Smooth muscle cell (in vitro differentiated cells): Measurements from ENCODE around the gene ZC3HAV1. TPM values are rescaled to one million over a fixed set of nuclear protein-coding genes. Genes with fewer than 3 reads are reported as not detected.
A peak's percentile ranks its signal among the peaks of the same experiment; 100 is the strongest.

Source experiments
- DNase-seq: peaks from one replicate; lab custom pipeline; 2025; ENCODE audit not compliant: unreplicated experiment; lab: John Stamatoyannopoulos, UW
- H2AFZ ChIP-seq: fragments of 200-600 bp; sonication (generic); 2 replicates; pipeline ENCODE4 v1.6.0; 2016; ENCODE audit warnings: antibody characterized with exemption, low read depth, mild to moderate bottlenecking
- H3F3A ChIP-seq: fragments of 200-600 bp; sonication (generic); 2 replicates; pipeline ENCODE4 v1.6.0; 2017; ENCODE audit warnings: antibody characterized with exemption, low read depth
- H3K27ac ChIP-seq: fragments of 200-600 bp; sonication (generic); 2 replicates; pipeline ENCODE4 v1.5.1; 2016; ENCODE audit warnings: low read depth, mild to moderate bottlenecking
- H3K27me3 ChIP-seq: fragments of 200-600 bp; sonication (generic); 2 replicates; pipeline ENCODE4 v1.6.1; 2016; ENCODE audit warnings: low read depth, mild to moderate bottlenecking
- H3K36me3 ChIP-seq: fragments of 200-600 bp; sonication (generic); 2 replicates; pipeline ENCODE4 v1.5.1; 2016; ENCODE audit warnings: low read depth
- H3K4me1 ChIP-seq: fragments of 200-600 bp; sonication (generic); 2 replicates; pipeline ENCODE4 v1.5.1; 2016; ENCODE audit warnings: low read depth
- H3K4me2 ChIP-seq: fragments of 200-600 bp; sonication (generic); 2 replicates; pipeline ENCODE4 v1.6.0; 2016; ENCODE audit warnings: mild to moderate bottlenecking
- H3K4me3 ChIP-seq: fragments of 200-600 bp; sonication (generic); 2 replicates; pipeline ENCODE4 v1.5.1; 2016; ENCODE audit warnings: mild to moderate bottlenecking
- H3K79me2 ChIP-seq: fragments of 200-600 bp; sonication (generic); 2 replicates; pipeline ENCODE4 v1.6.0; 2016; ENCODE audit warnings: low read depth, mild to moderate bottlenecking
- H3K9ac ChIP-seq: fragments of 200-600 bp; sonication (generic); 2 replicates; pipeline ENCODE4 v1.6.0; 2016; ENCODE audit warnings: low read depth
- H3K9me3 ChIP-seq: fragments of 200-600 bp; sonication (generic); replicated peaks from 2 replicates; pipeline ENCODE4 v1.5.1; 2016; ENCODE audit warnings: low read depth
- H4K20me1 ChIP-seq: fragments of 200-600 bp; sonication (generic); 2 replicates; pipeline ENCODE4 v1.6.0; 2016; ENCODE audit warnings: low read depth
- WGBS: methylation state at CpG from one replicate; pipeline ENCODE4 v1.1.7; 2016; ENCODE audit warnings: low lambda C conversion rate; 5-methylcytosine and 5-hydroxymethylcytosine counted together
- polyA plus RNA-seq: library from polyadenylated mRNA; unstranded; fragments of >200 nt; fragmentation: Nextera tagmentation; extraction: Ambion mirVana; gene quantifications from 2 replicates; pipeline ENCODE4 v1.2.1, GENCODE V29; 2016
- total RNA-seq: library from RNA; depleted of rRNA; stranded (reverse); fragments of >200 nt; gene quantifications from 2 replicates; pipeline ENCODE4 v1.2.3, GENCODE V29; 2014
- TF ChIP-seq, protein P1 (sequence below): fragments of 200-600 bp; sonication (generic); IDR thresholded peaks from 2 replicates; pipeline ENCODE4 v1.5.1; 2017; ENCODE audit warnings: borderline replicate concordance, mild to moderate bottlenecking, antibody characterized with exemption; ENCODE audit not compliant: insufficient read depth, poor library complexity, severe bottlenecking

The ZC3HAV1 gene
- total and polyA plus RNA-seq, 2 experiments from 2014 or later = 4.7 to 12.1 TPM

DNA sequence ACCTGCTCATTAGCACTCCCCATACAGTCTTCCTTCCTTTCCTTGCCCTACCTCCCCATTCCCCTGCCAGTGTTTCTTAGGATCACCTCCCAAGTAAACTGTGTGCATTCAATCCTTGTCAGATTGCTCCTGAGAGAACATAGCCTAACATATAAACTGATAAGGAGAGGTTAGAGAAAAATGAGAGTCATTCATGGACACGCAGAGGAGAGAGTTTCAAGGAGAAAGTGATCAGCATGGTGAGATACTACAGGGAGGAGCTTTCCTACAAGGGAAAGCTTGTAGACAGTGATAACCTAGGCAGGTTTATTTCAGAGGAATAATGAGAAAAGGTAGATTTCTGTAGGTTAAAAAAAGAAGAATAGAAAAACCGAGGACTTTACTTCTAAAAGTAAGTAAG lies 70.8 kb downstream of the ZC3HAV1 start:
- Histone ChIP-seq H3K4me1 (peaks cover 5% of the 10 kb centered on the region), H3K79me2 (peaks cover 21% of the 10 kb centered on the region), H2AFZ (no peak overlapping the region), H3K4me2 (no peak overlapping the region), H3K36me3 (no peaks in the 10 kb centered on the region), H3F3A (no peaks in the 10 kb centered on the region), H3K9ac (no peak overlapping the region), H4K20me1 (peaks cover 13% of the 10 kb centered on the region), H3K4me3 (no peak overlapping the region), H3K27ac (no peak overlapping the region), H3K9me3 (no peaks in the 10 kb centered on the region), H3K27me3 (no peaks in the 10 kb centered on the region)
- 98% methylated on average over 2 of the region's 2 CpGs for WGBS
- DNase-seq = no peak
- TF ChIP-seq, protein P1, sequence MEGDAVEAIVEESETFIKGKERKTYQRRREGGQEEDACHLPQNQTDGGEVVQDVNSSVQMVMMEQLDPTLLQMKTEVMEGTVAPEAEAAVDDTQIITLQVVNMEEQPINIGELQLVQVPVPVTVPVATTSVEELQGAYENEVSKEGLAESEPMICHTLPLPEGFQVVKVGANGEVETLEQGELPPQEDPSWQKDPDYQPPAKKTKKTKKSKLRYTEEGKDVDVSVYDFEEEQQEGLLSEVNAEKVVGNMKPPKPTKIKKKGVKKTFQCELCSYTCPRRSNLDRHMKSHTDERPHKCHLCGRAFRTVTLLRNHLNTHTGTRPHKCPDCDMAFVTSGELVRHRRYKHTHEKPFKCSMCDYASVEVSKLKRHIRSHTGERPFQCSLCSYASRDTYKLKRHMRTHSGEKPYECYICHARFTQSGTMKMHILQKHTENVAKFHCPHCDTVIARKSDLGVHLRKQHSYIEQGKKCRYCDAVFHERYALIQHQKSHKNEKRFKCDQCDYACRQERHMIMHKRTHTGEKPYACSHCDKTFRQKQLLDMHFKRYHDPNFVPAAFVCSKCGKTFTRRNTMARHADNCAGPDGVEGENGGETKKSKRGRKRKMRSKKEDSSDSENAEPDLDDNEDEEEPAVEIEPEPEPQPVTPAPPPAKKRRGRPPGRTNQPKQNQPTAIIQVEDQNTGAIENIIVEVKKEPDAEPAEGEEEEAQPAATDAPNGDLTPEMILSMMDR = no peak

DNA sequence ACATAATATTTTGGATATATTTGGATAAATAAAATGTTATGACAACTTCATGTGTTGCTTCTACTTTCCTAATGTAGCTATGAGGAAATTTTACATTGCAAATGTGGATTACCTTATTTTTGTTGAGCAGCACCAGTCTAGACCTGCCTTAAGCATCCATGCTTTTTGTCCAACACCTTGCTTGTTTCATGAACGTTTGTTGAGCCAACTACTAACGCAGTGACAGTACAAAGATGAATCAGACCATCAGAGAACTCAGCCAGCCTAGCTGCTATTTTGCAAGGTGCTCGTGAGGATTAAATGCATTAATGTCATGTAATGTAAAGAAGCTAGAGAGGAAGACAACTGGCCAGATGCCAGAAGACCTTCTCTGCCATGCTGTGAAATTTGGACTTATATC lies 72.6 kb downstream of the ZC3HAV1 start:
- peaks cover 28% of the 10 kb centered on the region for H3K79me2 ChIP-seq
- H3K36me3 ChIP-seq = peaks cover 3% of the 10 kb centered on the region
- peaks cover 20% of the 10 kb centered on the region for H4K20me1 ChIP-seq
- H3K4me3 ChIP-seq = no peak overlapping the region
- H3F3A ChIP-seq = no peaks in the 10 kb centered on the region
- no peak overlapping the region for H3K27ac ChIP-seq
- DNase-seq = no peak
- H3K4me1 ChIP-seq = peaks cover 5% of the 10 kb centered on the region
- H3K9ac ChIP-seq = no peak overlapping the region
- no peak overlapping the region for H3K4me2 ChIP-seq
- TF ChIP-seq, protein P1 = no peak
- WGBS = 83% methylated on average over 3 of the region's 3 CpGs
- H2AFZ ChIP-seq = no peak overlapping the region
- H3K9me3 ChIP-seq = no peaks in the 10 kb centered on the region
- H3K27me3 ChIP-seq = no peaks in the 10 kb centered on the region

DNA sequence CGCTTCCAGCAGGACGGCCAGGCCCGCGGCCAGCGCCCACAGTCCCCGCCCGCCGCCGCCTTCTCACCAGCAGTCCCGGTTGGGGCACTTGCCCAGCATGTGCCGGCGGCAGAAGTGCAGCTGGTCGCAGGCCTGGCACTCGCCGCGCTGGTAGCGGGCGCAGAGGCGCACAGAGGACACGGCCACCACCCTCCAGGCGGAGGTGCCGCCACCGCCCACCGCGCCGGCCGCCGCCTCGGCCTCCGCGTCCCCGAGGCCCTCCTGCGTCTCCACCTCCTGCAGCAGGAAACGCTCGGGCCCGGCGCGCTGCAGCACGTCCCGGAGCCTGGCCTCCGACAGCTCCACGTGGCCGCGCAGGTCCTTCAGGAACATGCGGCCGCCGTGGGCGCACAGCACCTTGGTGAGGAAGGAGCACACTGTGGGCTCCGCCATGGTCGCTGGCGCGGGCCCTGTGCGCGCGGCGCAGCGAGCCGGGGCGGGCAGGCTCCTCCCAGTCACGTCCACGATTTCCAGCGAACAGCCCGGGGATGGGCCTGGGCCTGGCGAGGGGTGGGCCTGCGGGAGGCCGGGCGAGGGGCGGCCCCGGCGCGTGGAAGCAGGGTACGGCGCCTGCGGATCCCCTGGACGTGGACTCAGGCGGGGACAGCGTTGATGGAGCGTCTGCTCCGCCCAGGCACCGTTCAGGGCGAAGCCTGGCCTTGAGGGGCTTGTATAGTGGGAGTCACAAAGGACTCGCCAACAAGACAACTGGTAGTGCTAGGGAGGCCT lies 73.8 kb downstream of the ZC3HAV1 start, which contains the start of gene ZC3HAV1L:
Gene ZC3HAV1L, minus strand, starts transcription at position 457 of the 768 bp plus-strand sequence. Its CDS starts 25 bp downstream, at position 432.
- peak within 1 kb of the TSS; percentile 96 for H2AFZ ChIP-seq
- peak within 1 kb of the TSS; percentile 97 for H3K4me3 ChIP-seq
- TF ChIP-seq, protein P1 = no peak
- H3K9ac ChIP-seq = peak within 1 kb of the TSS; percentile 47
- H3K27ac ChIP-seq = peak within 1 kb of the TSS; percentile 31
- WGBS = 2% methylated on average over 58 of the region's 82 CpGs
- no peaks in the 10 kb centered on the region for H3K9me3 ChIP-seq
- peaks cover 20% of the 10 kb centered on the region for H4K20me1 ChIP-seq
- H3K27me3 ChIP-seq = no peaks in the 10 kb centered on the region
- DNase-seq = peak; percentile 38
- H3K79me2 ChIP-seq = peaks cover 28% of the 10 kb centered on the region
- H3K4me1 ChIP-seq = peaks cover 5% of the 10 kb centered on the region
- H3F3A ChIP-seq = no peaks in the 10 kb centered on the region
- H3K36me3 ChIP-seq = peaks cover 3% of the 10 kb centered on the region
- peak within 1 kb of the TSS; percentile 99 for H3K4me2 ChIP-seq
